HG03045 (cell line): ENCODE measurements around the gene SCARF2.
A peak's percentile ranks its signal among the peaks of the same experiment; 100 is the strongest.
"Not testable (repeated sequence)": the region's sequence is repeated elsewhere in the genome, so short reads cannot be mapped to it uniquely, and the experiment has no call there.

ENCODE experiments used
- ATAC-seq: cut with Tn5 transposase; IDR thresholded peaks from one replicate; pipeline ENCODE4 v1.9.1; 2021; ENCODE audit warnings: mild to moderate bottlenecking, moderate library complexity; ENCODE audit not compliant: unreplicated experiment

SCARF2 gene

GRCh38 chr22:20396639-20397038, 41.0 kb downstream of the SCARF2 start:
- ATAC-seq: no peak

GRCh38 chr22:20395907-20396287, 41.7 kb downstream of the SCARF2 start:
- ATAC-seq: no peak

GRCh38 chr22:20395181-20395906, 42.3 kb downstream of the SCARF2 start:
- no peak for ATAC-seq

- peak; percentile 74 for ATAC-seq
Observed at GRCh38 chr22:20393705-20394476, 43.7 kb downstream of the SCARF2 start, which contains the start of gene ZNF74. Gene ZNF74, plus strand, starts transcription at chr22:20394151. Its CDS starts 478 bp downstream, at chr22:20394629.

DNA sequence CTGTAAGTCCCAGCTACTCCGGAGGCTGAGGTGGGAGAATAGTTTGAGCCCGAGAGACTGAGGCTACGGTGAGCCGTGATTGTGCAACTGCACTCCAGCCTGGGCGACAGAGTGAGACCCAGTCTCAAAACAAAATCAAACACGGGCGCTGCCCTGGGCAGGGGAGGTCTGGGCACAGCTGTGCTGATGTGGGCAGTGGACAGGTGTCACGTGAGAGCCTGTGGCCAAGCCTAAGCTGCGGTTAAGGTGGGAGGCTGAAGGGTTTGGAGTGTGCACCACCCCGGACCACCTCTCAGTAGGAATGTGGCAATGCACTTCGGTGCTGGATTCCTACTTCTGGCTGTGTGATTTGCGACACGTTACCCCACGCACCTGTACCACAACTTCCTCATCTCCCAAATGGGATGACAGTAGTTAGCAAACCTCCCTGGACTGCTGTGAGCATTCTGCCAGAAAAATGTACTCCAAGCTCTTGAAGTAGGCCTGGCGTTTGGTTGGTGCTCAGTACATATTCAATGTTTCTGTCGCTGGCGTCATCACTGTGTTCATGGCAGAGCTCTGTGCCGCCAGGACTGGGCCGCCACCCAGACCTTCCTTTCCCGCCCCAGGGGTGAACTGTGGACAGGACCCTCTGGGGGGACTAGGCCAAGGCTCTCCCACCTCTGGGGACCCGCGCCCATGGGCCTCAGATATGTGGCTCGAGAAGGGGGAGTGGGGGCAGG, 44.5 kb downstream of the SCARF2 start:
- no peak for ATAC-seq

- ATAC-seq: not testable (repeated sequence)
Observed at GRCh38 chr22:20392365-20392881, 45.2 kb downstream of the SCARF2 start.

GRCh38 chr22:20391222-20391621, 46.4 kb downstream of the SCARF2 start:
- ATAC-seq: no peak

GRCh38 chr22:20390394-20390907, 47.2 kb downstream of the SCARF2 start:
- no peak for ATAC-seq

DNA sequence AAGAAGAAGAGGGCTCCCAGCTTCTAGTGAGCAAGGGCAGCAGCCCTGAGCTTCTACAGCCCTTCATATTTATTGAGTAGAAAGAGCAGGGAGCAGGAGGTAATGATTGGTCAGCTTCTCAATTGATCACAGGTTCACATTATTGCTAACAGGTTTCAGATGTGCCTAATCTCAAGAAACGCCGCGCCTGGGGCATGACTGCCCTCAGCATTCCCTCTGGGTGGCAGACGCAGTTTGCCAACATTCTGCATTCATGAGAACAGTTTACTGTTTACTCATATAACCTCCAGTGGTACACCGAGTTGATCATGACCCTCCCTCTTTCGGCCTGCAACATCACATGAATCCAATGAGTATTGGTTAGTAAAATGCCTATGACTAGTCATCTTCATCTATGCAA, 48.3 kb downstream of the SCARF2 start:
- ATAC-seq: no peak

- ATAC-seq: no peak
Observed at GRCh38 chr22:20388200-20388599, 49.4 kb downstream of the SCARF2 start.

DNA sequence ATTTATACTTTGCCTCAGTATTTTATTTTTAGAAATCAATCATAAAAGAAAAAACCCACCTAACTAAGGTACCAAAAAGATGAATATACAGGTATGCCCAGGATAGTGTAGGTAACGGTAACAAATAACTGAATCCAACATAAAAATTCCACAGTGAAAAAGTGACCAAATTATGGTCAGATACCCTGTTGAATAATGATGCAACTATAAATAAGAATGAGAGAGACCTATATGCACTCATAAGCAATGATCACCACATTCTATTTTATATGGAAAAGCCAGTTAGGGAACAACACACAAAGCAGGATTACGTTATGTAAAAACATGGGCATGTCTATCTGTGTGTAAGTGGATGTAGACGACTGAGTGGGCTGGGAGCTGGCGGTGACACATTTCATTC, 50.7 kb downstream of the SCARF2 start:
- no peak for ATAC-seq

- no peak for ATAC-seq
Observed at GRCh38 chr22:20386336-20386735, 51.3 kb downstream of the SCARF2 start.

DNA sequence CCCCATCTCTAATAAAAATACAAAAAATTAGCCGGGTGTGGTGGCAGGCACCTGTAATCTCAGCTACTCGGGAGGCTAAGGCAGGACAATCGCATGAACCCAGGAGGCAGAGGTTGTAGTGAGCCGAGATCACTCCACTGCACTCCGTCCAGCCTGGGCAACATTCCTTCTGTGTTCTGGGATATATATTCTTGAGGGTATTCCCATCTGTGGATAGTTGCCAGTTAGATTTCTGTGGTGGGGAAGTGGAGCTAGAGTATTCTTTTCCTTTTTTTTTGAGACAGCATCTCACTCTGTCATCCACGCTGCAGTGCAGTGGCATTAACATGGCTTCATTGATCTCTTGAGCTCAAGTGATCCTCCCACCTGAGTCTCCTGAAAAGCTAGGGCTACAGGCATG, 52.8 kb downstream of the SCARF2 start:
- no peak for ATAC-seq

DNA sequence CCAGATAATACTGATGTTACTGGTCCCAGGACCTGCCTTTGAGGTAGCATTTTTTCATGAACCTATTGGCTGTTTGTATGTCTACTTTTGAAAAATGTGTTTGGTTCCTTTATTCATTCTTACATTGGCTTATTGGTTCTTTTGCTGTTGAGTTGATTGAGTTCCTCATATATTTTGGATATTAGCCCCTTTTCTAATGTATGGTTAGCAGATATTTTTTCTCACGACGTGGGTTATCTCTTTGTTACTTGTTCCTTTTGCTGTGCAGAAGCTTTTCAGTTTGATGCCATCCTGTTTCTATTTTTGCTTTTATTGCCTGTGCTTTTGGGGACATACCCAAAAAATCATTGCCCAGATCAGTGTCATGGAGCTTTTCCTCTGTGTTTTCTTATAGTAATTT, 53.5 kb downstream of the SCARF2 start:
- ATAC-seq: no peak

DNA sequence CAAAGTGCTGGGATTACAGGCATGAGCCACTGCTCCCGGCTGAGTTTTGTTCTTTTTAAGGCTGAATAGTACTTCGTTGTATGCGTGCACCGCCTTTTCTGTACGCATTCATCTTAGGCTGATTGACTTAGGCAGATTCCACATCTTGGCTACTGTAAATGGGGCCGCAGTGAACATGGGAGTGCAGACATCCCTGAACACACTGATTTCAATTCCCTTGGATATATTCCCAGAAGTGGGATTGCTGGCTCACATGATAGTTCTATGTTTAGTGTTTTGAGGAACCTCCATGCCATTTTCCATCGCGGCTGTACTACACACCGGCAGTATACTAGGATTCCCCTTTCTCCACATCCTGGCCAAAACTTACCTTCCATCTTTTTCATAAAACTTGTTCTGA, 54.1 kb downstream of the SCARF2 start:
- ATAC-seq: no peak

DNA sequence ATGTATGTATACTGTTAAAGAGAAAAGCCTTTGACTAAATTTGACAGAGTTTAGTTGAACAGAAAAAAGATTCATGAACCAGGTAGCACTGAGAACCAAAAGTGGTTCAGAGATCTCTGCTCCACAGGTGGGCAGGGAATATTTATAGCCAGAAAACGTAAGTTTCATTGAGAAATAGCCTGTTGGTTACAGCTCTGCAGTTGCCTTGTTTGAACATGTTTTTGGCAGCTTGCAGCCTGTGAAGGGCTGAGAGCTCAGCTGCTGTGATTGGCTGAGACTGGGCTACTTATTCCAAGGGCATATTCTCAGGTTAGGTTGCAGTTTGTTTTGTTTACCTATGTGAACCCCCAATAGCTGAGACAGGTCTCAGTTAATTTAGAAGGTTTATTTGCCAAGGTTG, 57.1 kb downstream of the SCARF2 start:
- ATAC-seq: no peak

DNA sequence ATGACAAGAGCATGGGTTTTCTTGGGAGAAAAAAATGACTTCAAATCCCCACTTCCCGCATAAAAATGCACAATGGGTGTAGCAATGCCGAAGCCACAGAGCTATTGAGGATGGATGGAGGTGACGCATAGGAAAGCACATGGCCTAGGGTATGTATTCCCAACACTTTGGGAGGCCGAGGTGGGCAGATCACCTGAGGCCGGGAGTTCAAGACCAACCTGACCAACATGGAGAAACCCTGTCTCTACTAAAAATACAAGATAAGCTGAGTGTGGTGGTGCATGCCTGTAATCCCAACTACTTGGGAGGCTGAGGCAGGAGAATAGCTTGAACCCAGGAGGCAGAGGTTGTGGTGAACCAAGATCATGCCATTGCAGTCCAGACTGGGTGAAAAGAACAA, 58.9 kb downstream of the SCARF2 start:
- ATAC-seq: not testable (repeated sequence)

DNA sequence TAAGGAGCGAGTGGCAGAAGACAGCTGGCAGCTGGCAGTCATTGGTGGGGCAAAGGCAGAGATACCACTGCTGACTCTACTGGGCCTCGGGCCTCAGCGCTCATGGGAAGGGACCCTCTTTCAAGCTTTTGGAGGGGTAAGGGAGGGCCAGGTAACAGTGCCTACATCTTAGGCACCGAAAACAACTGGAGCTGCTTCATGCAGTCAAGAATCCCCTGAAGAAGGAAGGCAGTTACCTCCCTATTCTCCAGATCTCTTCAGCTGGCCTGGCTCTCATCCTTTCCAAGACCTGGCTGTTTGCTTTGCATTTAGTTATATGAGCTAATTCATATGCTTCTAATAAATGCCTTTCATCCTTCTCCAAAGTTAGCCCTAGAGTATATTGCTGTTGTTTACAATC, 59.5 kb downstream of the SCARF2 start:
- no peak for ATAC-seq

GRCh38 chr22:20376983-20377382, 60.6 kb downstream of the SCARF2 start:
- ATAC-seq: not testable (repeated sequence)

GRCh38 chr22:20376281-20376680, 61.3 kb downstream of the SCARF2 start:
- ATAC-seq: not testable (repeated sequence)
